AG09319 (cell line): ENCODE measurements around the gene FCER1G.
"Not testable (repeated sequence)": the region's sequence is repeated elsewhere in the genome, so short reads cannot be mapped to it uniquely, and the experiment has no call there.

Experiments used
- DNase-seq: peaks from one replicate; pipeline ENCODE4 v3.0.0-alpha.2; 2010; ENCODE audit warnings: low read depth; ENCODE audit errors: extremely low read depth
- TF ChIP-seq, protein P1 (sequence below): IDR thresholded peaks from 2 replicates; pipeline ENCODE4 v1.5.1; 2011; ENCODE audit warnings: low read depth, mild to moderate bottlenecking, inconsistent platforms, low read length, moderate library complexity

The FCER1G gene

DNA sequence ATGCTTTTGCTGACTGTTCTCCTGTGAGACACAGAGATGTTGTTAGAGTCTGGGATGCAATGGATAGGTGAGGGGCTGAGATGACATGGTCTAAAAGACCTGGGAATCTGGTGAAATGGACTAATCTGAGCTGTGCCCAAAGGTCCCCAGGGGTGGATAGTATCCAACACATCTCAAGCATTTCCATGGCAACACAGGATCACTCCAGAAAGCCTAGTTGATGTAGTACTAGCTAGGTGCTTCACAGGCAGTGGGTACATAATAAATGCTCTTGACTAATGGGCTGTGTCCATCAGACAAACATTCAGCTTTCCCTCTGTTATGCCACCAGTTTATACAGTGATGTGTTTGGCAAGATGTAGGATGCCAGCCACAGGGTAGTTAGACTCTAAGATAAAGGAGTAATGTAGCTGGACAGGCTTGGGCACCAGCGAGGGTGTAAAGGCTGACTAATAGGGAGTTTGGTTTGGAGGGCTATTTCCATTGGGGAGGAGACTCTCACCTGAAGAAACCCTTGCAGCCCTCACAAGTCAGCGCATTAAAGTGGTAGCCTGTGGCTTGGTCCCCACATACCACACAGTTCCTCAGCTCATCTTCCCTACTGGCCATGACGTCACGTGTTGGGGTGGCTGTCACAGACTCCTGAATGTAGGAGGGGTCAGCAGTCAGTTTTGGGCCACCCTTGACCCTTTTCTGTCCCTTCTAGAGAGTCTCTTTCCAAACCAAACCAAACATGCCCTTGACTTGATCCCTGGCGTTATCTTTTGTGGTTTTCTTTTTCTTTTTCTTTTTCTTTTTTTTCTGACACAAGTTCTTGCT lies 21.1 kb downstream of the FCER1G start:
- TF ChIP-seq, protein P1, sequence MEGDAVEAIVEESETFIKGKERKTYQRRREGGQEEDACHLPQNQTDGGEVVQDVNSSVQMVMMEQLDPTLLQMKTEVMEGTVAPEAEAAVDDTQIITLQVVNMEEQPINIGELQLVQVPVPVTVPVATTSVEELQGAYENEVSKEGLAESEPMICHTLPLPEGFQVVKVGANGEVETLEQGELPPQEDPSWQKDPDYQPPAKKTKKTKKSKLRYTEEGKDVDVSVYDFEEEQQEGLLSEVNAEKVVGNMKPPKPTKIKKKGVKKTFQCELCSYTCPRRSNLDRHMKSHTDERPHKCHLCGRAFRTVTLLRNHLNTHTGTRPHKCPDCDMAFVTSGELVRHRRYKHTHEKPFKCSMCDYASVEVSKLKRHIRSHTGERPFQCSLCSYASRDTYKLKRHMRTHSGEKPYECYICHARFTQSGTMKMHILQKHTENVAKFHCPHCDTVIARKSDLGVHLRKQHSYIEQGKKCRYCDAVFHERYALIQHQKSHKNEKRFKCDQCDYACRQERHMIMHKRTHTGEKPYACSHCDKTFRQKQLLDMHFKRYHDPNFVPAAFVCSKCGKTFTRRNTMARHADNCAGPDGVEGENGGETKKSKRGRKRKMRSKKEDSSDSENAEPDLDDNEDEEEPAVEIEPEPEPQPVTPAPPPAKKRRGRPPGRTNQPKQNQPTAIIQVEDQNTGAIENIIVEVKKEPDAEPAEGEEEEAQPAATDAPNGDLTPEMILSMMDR, result no peak
- no peak for DNase-seq

DNA sequence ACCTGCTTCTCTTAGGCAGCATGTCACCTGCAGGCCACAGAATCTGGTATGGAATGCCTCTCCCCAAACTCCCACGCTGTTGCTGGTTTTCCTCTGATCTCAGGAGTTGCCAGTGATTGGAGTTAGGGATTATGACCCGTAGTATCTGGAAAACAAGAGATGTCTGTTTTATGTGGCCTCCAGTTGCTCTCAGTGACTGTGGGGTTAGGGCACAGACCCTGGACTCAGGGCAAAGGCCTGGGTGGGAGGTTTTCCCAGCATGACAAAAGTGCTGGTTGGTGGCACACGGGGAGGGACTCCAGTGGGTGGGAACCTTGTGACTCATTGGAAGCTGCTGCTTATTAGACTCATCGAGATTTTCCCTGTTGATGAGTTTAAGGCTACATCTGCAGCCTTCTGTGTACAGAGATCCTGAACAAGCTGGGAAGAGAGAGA lies 23.0 kb downstream of the FCER1G start, which contains the start of gene NR1I3:
TSS of gene NR1I3 (minus strand) at position 165 of the 435 bp plus-strand sequence. CDS start 1,638 bp downstream, outside the sequence.
- TF ChIP-seq, protein P1, result no peak
- no peak for DNase-seq

DNA sequence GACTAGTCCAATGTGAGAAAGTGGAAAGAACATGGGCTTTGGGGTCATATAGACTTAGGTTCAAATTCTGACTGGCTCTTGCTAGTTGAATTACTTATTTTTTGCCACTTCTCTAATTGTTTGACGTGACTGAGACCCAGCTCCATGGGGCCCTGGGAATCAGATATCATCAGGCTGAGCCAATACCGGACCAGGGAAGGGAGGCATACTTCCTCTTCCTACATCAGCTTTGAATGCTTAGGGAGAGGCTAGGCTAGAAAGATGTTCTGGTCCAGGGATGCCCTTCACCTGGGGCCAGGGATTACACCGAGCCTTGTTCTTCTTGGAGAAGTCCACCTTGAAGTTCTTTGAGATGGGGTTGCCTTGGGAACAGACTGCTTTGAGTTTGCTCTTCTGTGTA lies 26.6 kb downstream of the FCER1G start:
- no peak for DNase-seq
- TF ChIP-seq, protein P1, result no peak

DNA sequence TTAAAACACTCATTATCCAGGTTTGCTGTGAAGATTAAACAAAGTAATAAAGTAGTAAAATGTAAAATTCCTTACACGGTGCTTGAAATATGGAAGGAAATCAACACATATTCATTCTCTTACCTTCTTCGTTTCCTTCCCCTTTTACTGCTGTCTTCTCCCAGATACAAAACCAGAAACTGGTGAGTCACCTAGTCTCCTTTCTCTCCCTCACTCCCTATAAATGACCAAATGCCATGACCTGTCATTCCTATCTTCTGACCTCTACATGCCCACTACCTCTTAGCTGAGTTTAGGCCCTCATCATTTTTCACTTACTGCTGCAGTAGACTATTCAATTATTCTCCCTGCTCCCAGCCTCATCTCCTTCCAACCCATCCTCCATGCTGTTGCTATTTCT lies 27.2 kb downstream of the FCER1G start:
- TF ChIP-seq, protein P1, result no peak
- DNase-seq, result no peak

DNA sequence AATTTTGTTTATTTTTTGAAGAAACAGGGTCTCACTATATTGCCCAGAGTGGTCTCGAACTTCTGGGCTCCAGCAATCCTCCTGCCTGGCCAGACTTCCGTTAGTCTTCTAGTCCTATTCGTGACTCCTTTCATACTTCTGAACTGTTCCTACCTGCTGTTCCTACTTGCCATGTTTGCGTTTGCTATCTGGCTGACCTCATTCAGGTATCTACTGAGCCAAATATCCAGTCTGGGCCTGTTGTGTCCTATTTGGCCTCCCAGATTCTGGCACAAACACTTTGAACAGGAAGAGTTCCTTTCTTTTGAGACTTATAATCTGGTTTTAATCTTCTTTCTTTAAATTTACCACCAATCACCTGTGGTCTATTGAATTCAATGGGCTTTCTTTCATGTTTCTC lies 29.8 kb downstream of the FCER1G start:
- no peak for DNase-seq
- TF ChIP-seq, protein P1, result no peak

DNA sequence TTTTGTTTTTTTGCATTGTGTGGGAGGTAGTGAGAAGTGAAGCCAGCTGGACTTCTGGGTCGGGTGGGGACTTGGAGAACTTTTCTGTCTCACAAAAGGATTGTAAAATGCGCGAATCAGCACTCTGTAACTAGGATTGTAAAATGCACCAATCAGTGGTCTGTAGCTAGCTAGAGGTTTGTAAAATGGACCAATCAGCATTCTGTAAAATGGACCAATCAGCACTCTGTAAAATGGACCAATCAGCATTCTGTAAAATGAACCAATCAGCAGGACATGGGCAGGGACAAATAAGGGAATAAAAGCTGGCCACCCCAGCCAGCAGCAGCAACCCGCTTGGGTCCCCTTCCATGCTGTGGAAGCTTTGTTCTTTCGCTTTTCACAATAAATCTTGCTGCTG lies 35.0 kb downstream of the FCER1G start:
- not testable (repeated sequence) for DNase-seq

DNA sequence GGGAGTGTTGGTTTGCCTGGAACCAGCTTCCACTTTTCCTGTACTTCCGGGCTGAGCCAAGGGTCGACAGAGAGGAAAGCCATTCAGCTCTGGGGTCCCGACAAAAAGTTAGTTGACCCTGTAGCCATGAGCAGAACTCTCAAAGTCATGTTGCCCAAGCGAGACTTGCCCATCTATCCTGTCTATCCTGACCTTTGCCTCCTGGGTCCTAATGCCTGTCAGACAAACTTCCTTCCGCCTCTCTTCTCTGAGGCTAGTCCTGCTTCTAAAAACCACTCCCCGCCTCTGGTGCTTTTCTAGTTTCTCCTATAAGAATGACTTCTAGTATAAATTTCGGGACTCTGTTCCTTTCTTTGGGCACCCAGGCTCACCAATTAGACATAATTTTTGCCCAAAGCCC lies 35.7 kb downstream of the FCER1G start:
- DNase-seq, result no peak
- TF ChIP-seq, protein P1, result no peak

DNA sequence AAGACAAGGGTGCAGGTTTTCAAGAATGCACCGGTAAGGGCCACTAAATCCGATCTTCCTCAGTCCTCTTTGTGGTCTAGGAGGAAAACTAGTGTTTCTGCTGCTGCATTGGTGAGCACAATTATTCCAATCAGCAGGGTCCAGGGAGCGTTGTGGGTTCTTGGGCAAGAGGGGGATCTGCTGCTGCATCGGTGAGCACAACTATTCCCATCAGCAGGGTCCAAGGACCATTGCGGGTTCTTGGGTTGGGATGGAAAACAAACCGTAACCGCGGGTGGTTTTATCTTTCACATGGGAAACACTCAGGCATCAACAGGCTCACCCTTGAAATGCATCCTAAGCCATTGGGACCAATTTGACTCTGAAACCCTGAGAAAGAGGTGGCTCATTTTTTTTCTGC lies 36.5 kb downstream of the FCER1G start:
- no peak for DNase-seq
- TF ChIP-seq, protein P1, result no peak

DNA sequence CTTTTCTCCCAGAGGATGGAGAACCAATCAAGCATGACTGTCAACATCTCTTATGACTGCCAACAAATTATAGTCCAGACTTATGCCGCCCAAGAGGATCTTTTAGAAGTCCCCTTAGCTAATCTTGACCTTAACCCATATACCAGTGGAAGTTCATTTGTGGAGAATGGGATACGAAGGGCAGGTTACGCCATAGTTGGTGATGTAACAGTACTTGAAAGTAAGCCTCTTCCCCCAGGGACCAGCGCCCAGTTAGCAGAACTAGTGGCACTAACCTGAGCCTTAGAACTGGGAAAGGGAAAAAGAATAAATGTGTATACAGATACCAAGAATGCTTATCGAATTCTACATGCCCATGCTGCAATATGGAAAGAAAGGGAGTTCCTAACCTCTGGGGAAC lies 40.2 kb downstream of the FCER1G start:
- DNase-seq, result not testable (repeated sequence)

DNA sequence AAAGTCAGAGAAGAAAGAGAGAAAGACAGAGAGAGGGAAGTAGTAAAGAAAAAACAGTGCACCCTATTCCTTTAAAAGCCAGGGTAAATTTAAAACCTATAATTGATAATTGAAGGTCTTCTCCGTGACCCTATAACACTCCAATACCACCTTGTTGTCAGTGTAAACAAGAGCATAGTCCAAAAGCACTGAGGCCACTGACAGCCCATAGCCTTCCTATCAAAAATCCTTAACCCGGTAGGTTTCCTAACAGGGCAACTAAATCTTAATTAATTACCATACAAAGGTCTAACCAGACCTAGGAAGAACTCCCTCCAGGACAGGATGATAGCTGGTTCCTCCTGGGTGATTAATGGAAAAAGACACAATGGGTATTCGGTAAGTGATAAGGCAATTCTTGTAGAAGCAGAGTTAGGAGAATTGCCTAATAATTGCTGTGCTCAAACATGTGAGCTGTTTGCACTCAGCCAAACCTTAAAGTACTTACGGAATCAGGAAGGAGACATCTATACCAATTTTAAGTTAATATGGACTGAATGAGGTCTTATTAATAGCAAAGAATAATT lies 40.9 kb downstream of the FCER1G start:
- not testable (repeated sequence) for DNase-seq

DNA sequence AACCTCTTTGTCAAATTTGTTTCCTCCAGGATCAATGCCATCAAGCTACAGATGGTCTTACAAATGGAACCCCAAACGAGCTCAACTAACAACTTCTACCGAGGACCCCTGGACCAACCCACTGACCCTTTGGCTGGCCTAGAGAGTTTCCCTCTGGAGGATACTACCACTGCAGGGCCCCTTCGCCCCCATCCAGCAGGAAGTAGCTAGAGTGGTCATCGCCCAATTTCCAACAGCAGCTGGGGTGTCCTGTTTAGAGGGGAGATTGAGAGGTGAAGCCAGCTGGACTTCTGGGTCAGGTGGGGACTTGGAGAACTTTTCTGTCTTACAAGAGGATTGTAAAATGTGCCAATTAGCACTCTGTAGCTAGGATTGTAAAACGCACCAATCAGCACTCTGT lies 42.0 kb downstream of the FCER1G start:
- not testable (repeated sequence) for DNase-seq
